GM10266 (cell line): ENCODE data around the gene PPP3CB.
"Not testable (repeated sequence)": the region's sequence is repeated elsewhere in the genome, so short reads cannot be mapped to it uniquely, and the experiment has no call there.

ENCODE experiments used
- DNase-seq: peaks from one replicate; pipeline ENCODE4 v3.0.0; 2012; ENCODE audit errors: extremely low spot score
- CTCF ChIP-seq: IDR thresholded peaks from 2 replicates; pipeline ENCODE4 v1.5.1; 2012; ENCODE audit warnings: mild to moderate bottlenecking, low read depth; ENCODE audit not compliant: control insufficient read depth, insufficient read depth; ENCODE audit errors: missing control alignments

PPP3CB gene

GRCh38 chr10:73407495-73407894 is 88.3 kb downstream of the PPP3CB start:
- DNase-seq, result no peak
- no peak for TF ChIP-seq CTCF

DNA sequence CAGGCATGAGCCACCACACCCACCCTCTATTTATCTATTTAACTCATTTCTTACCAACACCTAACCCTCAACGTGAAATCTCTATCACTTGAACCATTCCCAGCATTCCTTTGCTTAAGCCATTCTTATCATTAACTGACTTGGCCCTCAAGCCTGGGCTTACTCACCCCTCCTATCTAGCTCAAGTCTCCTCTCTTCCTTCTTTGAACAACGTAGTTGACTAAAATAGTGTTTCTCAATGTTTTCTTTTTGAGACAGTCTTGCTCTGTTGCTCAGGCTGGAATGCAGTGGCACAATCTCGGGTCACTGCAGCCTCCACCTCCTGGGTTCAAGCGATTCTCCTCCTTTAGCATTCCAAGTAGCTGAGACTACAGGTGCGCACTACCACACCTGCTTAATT is 89.0 kb downstream of the PPP3CB start:
- TF ChIP-seq CTCF, result no peak
- no peak for DNase-seq

DNA sequence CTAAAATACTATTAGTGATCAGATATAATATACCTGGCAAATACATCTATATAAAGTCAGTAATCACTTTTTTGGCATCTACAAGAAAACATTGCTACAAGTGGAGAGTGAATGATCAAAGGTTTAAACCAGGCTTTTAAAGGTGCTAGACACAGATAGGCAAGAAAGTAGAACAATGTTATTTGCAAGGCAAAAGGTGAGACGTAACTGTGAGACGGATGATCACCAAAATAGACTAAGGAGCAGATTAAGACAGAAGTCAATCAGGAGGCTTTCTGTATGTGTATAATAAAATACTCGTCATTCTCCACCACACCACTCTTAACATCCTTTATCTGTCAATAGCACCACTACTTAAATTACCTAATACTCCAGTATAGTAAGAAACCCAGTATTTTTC is 90.3 kb downstream of the PPP3CB start:
- TF ChIP-seq CTCF, result no peak
- DNase-seq, result no peak

GRCh38 chr10:73404690-73405089 is 91.1 kb downstream of the PPP3CB start:
- DNase-seq, result no peak
- no peak for TF ChIP-seq CTCF

DNA sequence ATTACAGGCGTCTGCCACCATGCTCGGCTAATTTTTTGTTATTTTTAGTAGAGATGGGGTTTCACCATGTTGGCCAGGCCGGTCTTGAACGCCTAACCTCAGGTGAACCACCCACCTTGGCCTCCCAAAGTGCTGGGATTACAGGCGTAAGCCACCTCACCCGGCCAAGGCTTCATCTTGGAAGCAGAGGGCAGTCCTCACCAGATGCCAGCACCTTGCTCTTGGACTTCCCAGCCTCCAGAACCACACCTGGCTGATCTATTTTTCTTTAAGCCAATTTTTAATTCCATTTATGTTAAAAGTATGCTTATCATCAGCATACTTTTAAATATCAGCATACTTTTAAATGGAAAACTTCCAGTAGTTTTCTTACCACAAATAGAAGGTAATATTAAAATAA is 94.2 kb downstream of the PPP3CB start:
- no peak for TF ChIP-seq CTCF
- DNase-seq, result no peak

GRCh38 chr10:73399063-73399462 is 96.8 kb downstream of the PPP3CB start:
- TF ChIP-seq CTCF, result no peak
- no peak for DNase-seq

- DNase-seq, result no peak
- TF ChIP-seq CTCF, result no peak
These were observed 97.8 kb downstream of the PPP3CB start for GRCh38 chr10:73398024-73398423.

GRCh38 chr10:73394325-73394724 is 101.5 kb downstream of the PPP3CB start:
- not testable (repeated sequence) for DNase-seq
